Upper lobe of left lung (tissue), 6 donors: ENCODE results near the gene NEURL1. TPM values are rescaled to one million over a fixed set of nuclear protein-coding genes. Genes with fewer than 3 reads are reported as not detected.
A peak's percentile ranks its signal among the peaks of the same experiment; 100 is the strongest.

Source experiments
- ATAC-seq, 2 donors: fragments of 200-7000 bp; cut with Tn5 transposase; one replicate each; pipeline ENCODE4 v1.9.1; 2022; ENCODE audit warnings: mild to moderate bottlenecking in 2 of 2, moderate library complexity in 2 of 2; ENCODE audit not compliant: low FRiP score in 2 of 2
- DNase-seq, 2 donors: peaks; one replicate each; pipeline ENCODE4 v3.0.0-alpha.2; 2019 to 2020
- H3K27ac ChIP-seq, 4 donors: fragments of 200-600 bp; sonication (generic); one replicate each; pipeline ENCODE4 v1.5.1; 2016 to 2019
- H3K27me3 ChIP-seq, 4 donors: fragments of 200-600 bp; sonication (generic); one replicate each; pipeline ENCODE4 v1.5.1; 2017 to 2019
- H3K36me3 ChIP-seq, 4 donors: fragments of 200-600 bp; sonication (generic); one replicate each; pipeline ENCODE4 v1.5.1; 2016 to 2019
- H3K4me1 ChIP-seq, 4 donors: fragments of 200-600 bp; sonication (generic); one replicate each; pipeline ENCODE4 v1.5.1; 2018 to 2019
- H3K4me3 ChIP-seq, 4 donors: fragments of 200-600 bp; sonication (generic); one replicate each; pipeline ENCODE4 v1.5.1; 2017 to 2019; ENCODE audit warnings: mild to moderate bottlenecking in 2 of 4, moderate library complexity in 1 of 4
- H3K9me3 ChIP-seq, 4 donors: fragments of 200-600 bp; sonication (generic); one replicate each; pipeline ENCODE4 v1.5.1; 2018 to 2019
- EP300 ChIP-seq, 4 donors: sonication (generic); formaldehyde crosslinking; IDR thresholded peaks; one replicate each; pipeline ENCODE4 v1.5.1; 2017; ENCODE audit warnings: antibody characterized with exemption in 4 of 4, control low read depth in 2 of 4
- POLR2A ChIP-seq, 4 donors: fragments of 450-650 bp; IDR thresholded peaks; one replicate each; pipeline ENCODE4 v1.5.1; 2016 to 2017; ENCODE audit warnings: antibody characterized with exemption in 4 of 4, mild to moderate bottlenecking in 2 of 4
- POLR2AphosphoS5 ChIP-seq, 2 donors: sonication (generic); formaldehyde crosslinking; IDR thresholded peaks; one replicate each; pipeline ENCODE4 v1.5.1; 2017; ENCODE audit warnings: antibody characterized with exemption in 2 of 2
- WGBS, 2 donors: methylation state at CpG; one replicate each; pipeline ENCODE4 v1.1.5; 2017 to 2018; 5-methylcytosine and 5-hydroxymethylcytosine counted together
- total RNA-seq, 6 donors: library from RNA; depleted of rRNA in 4 of 6; stranded (reverse); fragments of >200 nt in 4 of 6; gene quantifications; one replicate each; pipeline versions ENCODE4 v1.1.0 to v1.2.1, GENCODE V29; 2016 to 2021
- TF ChIP-seq, protein P1 (sequence below), 6 experiments: fragments of 450-650 bp in 4 of 6; fragments of 200-600 bp in 2 of 6; sonication (generic) in 2 of 6; IDR thresholded peaks; one replicate each; pipeline ENCODE4 v1.5.1; 2016 to 2019; ENCODE audit warnings: antibody characterized with exemption in 6 of 6
- donor health status: DM: no; HTN: no; CAD: no; lungs with moderate emphysema.
- donor health status: DM: no; HTN: yes; CAD: no; lungs with severe emphysema.

Gene NEURL1
- total RNA-seq, 6 donors from 2014 or later, result 0.22 to 1.1 (median 0.80) TPM; not detected in 1

DNA sequence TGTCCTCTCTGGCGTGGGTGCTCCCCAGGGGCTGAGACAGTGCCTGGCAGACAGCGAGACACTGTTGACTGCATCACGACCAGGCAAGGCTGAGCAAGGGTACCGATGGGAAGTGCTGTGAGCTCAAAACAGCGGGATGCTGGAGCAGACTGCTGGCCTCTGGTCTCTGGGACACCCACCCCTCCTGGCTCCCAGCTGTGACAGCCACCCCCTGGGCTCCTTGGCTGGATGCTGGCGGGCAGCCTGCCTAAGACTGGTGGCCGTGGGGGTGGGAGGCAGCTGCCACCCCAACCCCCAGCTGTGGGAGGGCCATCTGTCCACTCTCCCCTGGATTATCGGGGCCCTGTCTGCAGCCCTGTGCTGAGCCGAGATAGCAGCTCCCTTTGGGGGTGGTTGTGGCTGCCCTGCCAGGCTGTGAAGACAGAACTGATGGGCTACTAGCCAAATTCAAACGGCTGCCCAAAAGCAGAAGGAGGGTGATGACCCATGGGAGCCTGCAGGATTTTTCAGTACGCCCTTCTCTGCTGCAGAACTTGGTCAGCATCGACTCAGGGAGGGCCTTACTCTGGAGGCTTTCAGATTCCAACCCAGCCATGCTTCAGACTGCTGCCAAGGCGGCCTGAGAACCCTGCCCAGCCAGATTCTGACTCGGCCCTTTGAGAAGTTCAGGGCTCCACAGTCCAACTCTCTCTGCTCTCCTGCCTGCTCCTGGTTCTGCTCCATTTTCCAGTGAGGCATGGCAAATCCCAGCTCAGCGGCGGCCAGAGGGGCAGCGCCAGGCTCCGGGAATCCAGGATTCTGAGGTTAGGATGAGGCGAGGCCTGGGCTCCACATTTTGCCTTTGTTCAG, 125.3 kb downstream of the NEURL1 start:
- peaks cover 0 to 65% (median 38%) of the 10 kb centered on the region in 4 donors for H3K36me3 ChIP-seq
- no peak overlapping the region for H3K4me3 ChIP-seq
- 73 to 74% methylated on average over 13 to 19 of the region's 19 CpGs for WGBS, 2 donors
- no peaks in the 10 kb centered on the region for H3K27me3 ChIP-seq
- DNase-seq, result peak in 1 of 2 donors; percentile 78
- peaks cover 11 to 35% (median 22%) of the 10 kb centered on the region in 4 donors for H3K4me1 ChIP-seq
- TF ChIP-seq POLR2AphosphoS5 (IDR thresholded peaks at IDR 0.05), result no peak
- TF ChIP-seq EP300 (IDR thresholded peaks at IDR 0.05), result no peak
- TF ChIP-seq, protein P1, sequence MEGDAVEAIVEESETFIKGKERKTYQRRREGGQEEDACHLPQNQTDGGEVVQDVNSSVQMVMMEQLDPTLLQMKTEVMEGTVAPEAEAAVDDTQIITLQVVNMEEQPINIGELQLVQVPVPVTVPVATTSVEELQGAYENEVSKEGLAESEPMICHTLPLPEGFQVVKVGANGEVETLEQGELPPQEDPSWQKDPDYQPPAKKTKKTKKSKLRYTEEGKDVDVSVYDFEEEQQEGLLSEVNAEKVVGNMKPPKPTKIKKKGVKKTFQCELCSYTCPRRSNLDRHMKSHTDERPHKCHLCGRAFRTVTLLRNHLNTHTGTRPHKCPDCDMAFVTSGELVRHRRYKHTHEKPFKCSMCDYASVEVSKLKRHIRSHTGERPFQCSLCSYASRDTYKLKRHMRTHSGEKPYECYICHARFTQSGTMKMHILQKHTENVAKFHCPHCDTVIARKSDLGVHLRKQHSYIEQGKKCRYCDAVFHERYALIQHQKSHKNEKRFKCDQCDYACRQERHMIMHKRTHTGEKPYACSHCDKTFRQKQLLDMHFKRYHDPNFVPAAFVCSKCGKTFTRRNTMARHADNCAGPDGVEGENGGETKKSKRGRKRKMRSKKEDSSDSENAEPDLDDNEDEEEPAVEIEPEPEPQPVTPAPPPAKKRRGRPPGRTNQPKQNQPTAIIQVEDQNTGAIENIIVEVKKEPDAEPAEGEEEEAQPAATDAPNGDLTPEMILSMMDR (IDR thresholded peaks at IDR 0.05), result no peak
- no peak for TF ChIP-seq POLR2A (IDR thresholded peaks at IDR 0.05)
- ATAC-seq, result peak in 1 of 2 donors; percentile 77
- H3K9me3 ChIP-seq, result no peaks in the 10 kb centered on the region
- peak overlapping the region in 3 of 4 donors; percentile 4 to 54 (median 28) for H3K27ac ChIP-seq

DNA sequence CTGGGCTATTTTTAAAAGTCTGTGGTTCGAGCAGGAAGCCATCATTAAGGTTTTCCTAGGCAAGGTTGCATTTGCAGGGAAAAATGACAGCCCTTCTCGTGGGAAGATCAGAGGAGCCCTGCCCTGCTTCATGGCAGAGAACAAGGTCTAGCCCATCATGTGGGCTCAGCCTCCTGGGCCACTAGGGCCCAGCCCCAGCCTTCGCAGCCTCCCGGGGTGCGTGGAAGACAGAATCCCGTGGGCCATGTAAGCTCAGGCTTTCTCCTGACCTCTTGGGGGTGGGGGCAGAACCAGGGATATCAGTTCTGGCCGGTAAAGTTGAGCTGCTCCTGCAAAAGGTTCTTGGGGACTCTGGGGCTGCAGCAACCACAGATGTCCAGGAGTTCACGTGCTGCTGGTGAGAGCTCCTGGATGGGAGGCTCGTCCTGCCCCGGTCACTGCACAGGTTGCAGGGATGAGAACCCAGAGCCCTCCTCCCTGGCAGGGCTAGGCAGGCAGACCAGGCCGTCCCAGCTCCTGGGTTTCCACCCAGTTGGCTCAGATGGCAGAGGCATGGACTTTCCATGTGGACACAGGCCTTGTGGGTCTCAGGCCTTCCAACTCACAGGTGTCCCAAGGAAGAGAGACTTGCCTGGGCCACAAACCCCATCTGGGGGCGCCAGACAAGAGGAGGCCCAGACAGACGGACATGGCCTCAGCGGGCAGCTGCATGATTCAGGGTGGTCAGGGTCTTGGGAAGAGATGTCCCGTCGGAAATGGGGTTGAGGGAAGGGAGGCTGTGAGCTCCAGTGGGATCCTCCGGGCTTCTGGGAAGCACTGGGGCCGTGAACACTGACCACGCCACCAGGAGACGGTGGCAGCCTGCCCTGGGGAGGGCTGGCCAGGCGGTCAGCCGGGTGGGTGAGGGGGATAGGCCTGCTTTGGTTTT, 126.2 kb downstream of the NEURL1 start:
- Histone ChIP-seq H3K36me3 (peaks cover 0 to 72% (median 42%) of the 10 kb centered on the region in 4 donors), H3K9me3 (no peaks in the 10 kb centered on the region), H3K4me1 (peaks cover 11 to 35% (median 21%) of the 10 kb centered on the region in 4 donors), H3K27ac (peak overlapping the region; percentile 7 to 48 (median 34)), H3K4me3 (no peak overlapping the region), H3K27me3 (no peaks in the 10 kb centered on the region)
- ATAC-seq, result no peak
- WGBS, 2 donors, result 90 to 95% methylated on average over 14 to 22 of the region's 22 CpGs
- peak in 1 of 2 donors; percentile 66 for DNase-seq
- TF ChIP-seq EP300 (IDR thresholded peaks at IDR 0.05) (no peak), POLR2A (IDR thresholded peaks at IDR 0.05) (no peak), POLR2AphosphoS5 (IDR thresholded peaks at IDR 0.05) (no peak)
- TF ChIP-seq, protein P1 (IDR thresholded peaks at IDR 0.05), result no peak

DNA sequence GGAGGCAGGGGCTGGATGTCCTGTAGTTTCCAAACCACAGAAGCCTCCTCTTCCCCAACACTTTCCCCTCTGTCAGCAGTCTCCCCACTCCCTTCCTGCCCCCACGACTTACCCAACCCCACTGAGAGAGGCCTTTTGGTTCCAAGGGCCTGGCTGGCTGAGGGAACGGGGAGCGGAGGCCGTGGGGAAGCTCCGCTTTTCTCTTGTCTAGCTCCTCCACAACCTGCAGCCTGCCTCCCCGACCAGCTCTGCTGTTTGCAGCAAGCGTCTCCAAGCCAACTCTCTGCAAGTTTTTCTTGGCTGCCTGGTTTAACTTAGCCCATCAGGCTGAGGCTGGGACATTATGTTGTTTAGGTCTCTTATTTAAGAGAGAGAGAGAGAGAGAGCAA, 126.8 kb downstream of the NEURL1 start:
- H3K9me3 ChIP-seq, result no peaks in the 10 kb centered on the region
- no peak for DNase-seq
- 77 to 82% methylated on average over 6 to 7 of the region's 7 CpGs for whole genome bisulfite sequencing, 2 donors
- TF ChIP-seq EP300 (IDR thresholded peaks at IDR 0.05) (no peak), POLR2AphosphoS5 (IDR thresholded peaks at IDR 0.05) (no peak), POLR2A (IDR thresholded peaks at IDR 0.05) (no peak)
- TF ChIP-seq, protein P1 (IDR thresholded peaks at IDR 0.05), result no peak
- peak overlapping the region in 3 of 4 donors; percentile 28 to 48 (median 39) for H3K27ac ChIP-seq
- ATAC-seq, result no peak
- H3K27me3 ChIP-seq, result no peaks in the 10 kb centered on the region
- peaks cover 0 to 78% (median 45%) of the 10 kb centered on the region in 4 donors for H3K36me3 ChIP-seq
- peaks cover 11 to 35% (median 17%) of the 10 kb centered on the region in 4 donors for H3K4me1 ChIP-seq
- H3K4me3 ChIP-seq, result no peak overlapping the region

DNA sequence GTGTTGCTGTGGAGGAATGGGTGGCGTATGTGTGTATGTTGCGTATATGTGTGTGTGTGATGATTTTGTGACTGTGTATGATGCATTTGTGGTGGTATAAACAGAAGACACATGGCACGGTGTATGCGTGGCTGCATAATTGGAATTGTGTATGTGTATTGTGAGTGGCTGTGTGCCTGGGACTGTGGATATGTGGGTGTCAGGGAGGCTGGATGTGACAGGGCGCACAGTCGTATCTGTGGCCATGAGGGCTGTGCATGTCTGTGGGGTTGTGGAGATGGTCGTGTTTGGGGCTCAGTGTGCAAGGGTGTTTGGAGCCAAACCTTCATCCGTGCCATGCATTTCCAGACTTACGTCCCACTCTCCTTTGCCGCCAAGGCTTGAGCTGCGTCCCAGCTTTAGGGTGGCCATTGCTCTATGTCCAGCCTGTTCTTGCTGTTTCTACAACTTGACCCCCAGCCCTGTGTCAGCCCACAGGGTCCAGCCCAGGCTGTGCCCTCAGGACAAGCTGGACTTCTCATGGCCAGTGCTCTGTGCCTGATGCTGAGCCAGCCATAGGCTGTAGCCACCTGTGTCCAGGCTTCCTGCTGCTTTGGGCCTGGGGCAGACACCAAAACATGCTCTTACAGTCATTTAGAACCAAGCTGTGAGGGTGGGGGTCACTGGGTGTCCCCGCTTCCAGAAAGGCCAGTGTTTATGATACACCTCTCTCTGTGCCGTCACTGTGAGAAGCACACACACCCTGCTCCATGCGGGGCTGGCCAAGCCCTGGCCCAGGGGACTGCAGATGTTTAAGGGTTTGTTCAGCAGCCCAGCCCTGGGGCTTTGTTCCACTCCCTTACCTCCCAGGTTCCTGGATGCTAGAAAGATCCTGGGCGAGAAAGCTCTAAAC, 127.6 kb downstream of the NEURL1 start:
- Histone ChIP-seq H3K27me3 (no peaks in the 10 kb centered on the region), H3K4me3 (no peak overlapping the region), H3K27ac (peak overlapping the region in 3 of 4 donors; percentile 19 to 32 (median 30)), H3K36me3 (peaks cover 0 to 85% (median 52%) of the 10 kb centered on the region in 4 donors), H3K4me1 (peaks cover 7 to 29% (median 12%) of the 10 kb centered on the region in 4 donors), H3K9me3 (no peaks in the 10 kb centered on the region)
- DNase-seq, result no peak
- TF ChIP-seq EP300 (IDR thresholded peaks at IDR 0.05), result no peak
- TF ChIP-seq, protein P1 (IDR thresholded peaks at IDR 0.05), result no peak
- TF ChIP-seq POLR2AphosphoS5 (IDR thresholded peaks at IDR 0.05), result no peak
- TF ChIP-seq POLR2A (IDR thresholded peaks at IDR 0.05), result no peak
- WGBS, 2 donors, result 89 to 93% methylated on average over 11 to 15 of the region's 15 CpGs
- ATAC-seq, result no peak
